IMR-90 (cell line): ENCODE results near the gene EDN3.

Experiments used
- BHLHE40 ChIP-seq: fragments of 150-350 bp; IDR thresholded peaks from 2 replicates; pipeline ENCODE4 v1.6.1; 2016; ENCODE audit warnings: mild to moderate bottlenecking, low read depth, low read length
- CHD1 ChIP-seq: IDR thresholded peaks from 2 replicates; pipeline ENCODE4 v1.6.1; 2012; ENCODE audit warnings: low read depth, low read length, improper control_type of control experiment
- FOS ChIP-seq: fragments of 150-350 bp; IDR thresholded peaks from 2 replicates; pipeline ENCODE4 v1.6.1; 2016; ENCODE audit warnings: low read depth, low read length
- MAFK ChIP-seq: IDR thresholded peaks from 2 replicates; pipeline ENCODE4 v1.6.1; 2012; ENCODE audit warnings: low read depth, low read length, improper control_type of control experiment
- MAZ ChIP-seq: IDR thresholded peaks from 2 replicates; pipeline ENCODE4 v1.6.1; 2012; ENCODE audit warnings: low read depth, mild to moderate bottlenecking, low read length, improper control_type of control experiment, moderate library complexity, borderline replicate concordance
- MXI1 ChIP-seq: IDR thresholded peaks from 2 replicates; pipeline ENCODE4 v1.6.1; 2012; ENCODE audit warnings: low read depth, mild to moderate bottlenecking, low read length, moderate library complexity, borderline replicate concordance
- NFE2L2 ChIP-seq: fragments of 150-350 bp; IDR thresholded peaks from 2 replicates; pipeline ENCODE4 v1.6.1; 2016; ENCODE audit warnings: low read depth, mild to moderate bottlenecking, low read length
- POLR2A ChIP-seq: IDR thresholded peaks from 2 replicates; pipeline ENCODE4 v1.6.1; 2012; ENCODE audit warnings: mild to moderate bottlenecking, low read depth, low read length
- RAD21 ChIP-seq: IDR thresholded peaks from 2 replicates; pipeline ENCODE4 v1.6.1; 2012; ENCODE audit warnings: low read length, improper control_type of control experiment
- RCOR1 ChIP-seq: IDR thresholded peaks from 2 replicates; pipeline ENCODE4 v1.6.1; 2012; ENCODE audit warnings: mild to moderate bottlenecking, low read length, improper control_type of control experiment; ENCODE audit not compliant: insufficient replicate concordance
- RFX5 ChIP-seq: IDR thresholded peaks from 2 replicates; pipeline ENCODE4 v1.8.0; 2012; ENCODE audit warnings: low read depth, mild to moderate bottlenecking, low read length, moderate library complexity
- SMC3 ChIP-seq: fragments of 150-350 bp; IDR thresholded peaks from 2 replicates; pipeline ENCODE4 v1.6.1; 2016; ENCODE audit warnings: low read depth, mild to moderate bottlenecking, antibody characterized with exemption, low read length, moderate library complexity
- USF2 ChIP-seq: fragments of 150-350 bp; IDR thresholded peaks from 2 replicates; pipeline ENCODE4 v1.6.1; 2017; ENCODE audit warnings: mild to moderate bottlenecking, antibody characterized with exemption, low read length, low read depth
- TF ChIP-seq, protein P1 (sequence below): conservative IDR thresholded peaks from 2 replicates; pipeline ENCODE4 v1.5.1; 2012; ENCODE audit warnings: mild to moderate bottlenecking, low read depth, low read length, improper control_type of control experiment

- no peak for TF ChIP-seq BHLHE40
- TF ChIP-seq POLR2A = no peak
- TF ChIP-seq RAD21 = no peak
- TF ChIP-seq, protein P1, sequence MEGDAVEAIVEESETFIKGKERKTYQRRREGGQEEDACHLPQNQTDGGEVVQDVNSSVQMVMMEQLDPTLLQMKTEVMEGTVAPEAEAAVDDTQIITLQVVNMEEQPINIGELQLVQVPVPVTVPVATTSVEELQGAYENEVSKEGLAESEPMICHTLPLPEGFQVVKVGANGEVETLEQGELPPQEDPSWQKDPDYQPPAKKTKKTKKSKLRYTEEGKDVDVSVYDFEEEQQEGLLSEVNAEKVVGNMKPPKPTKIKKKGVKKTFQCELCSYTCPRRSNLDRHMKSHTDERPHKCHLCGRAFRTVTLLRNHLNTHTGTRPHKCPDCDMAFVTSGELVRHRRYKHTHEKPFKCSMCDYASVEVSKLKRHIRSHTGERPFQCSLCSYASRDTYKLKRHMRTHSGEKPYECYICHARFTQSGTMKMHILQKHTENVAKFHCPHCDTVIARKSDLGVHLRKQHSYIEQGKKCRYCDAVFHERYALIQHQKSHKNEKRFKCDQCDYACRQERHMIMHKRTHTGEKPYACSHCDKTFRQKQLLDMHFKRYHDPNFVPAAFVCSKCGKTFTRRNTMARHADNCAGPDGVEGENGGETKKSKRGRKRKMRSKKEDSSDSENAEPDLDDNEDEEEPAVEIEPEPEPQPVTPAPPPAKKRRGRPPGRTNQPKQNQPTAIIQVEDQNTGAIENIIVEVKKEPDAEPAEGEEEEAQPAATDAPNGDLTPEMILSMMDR = no peak
- TF ChIP-seq MAFK = no peak
- TF ChIP-seq NFE2L2 = no peak
- no peak for TF ChIP-seq USF2
- TF ChIP-seq SMC3 = no peak
- TF ChIP-seq MAZ = no peak
- TF ChIP-seq CHD1 = no peak
- TF ChIP-seq RCOR1 = no peak
- TF ChIP-seq RFX5 = no peak
- TF ChIP-seq MXI1 = no peak
- no peak for TF ChIP-seq FOS
These were observed 36.1 kb downstream of the EDN3 start for GRCh38 chr20:59336540-59336939.
